HepG2 (cell line): Measurements from ENCODE around the gene SH2D3A. TPM values are rescaled to one million over a fixed set of nuclear protein-coding genes. Genes with fewer than 3 reads are reported as not detected.

Experiments
- EED ChIP-seq: sonication (generic); formaldehyde crosslinking; IDR thresholded peaks from 2 replicates; pipeline ENCODE4 v1.5.0; 2020; ENCODE audit warnings: mild to moderate bottlenecking, missing genetic modification reagents
- HOXA3 ChIP-seq: sonication (generic); formaldehyde crosslinking; IDR thresholded peaks from 2 replicates; pipeline ENCODE4 v1.5.0; 2020; ENCODE audit warnings: missing genetic modification reagents
- TAF15 ChIP-seq: fragments of 200-400 bp; formaldehyde crosslinking; IDR thresholded peaks from one replicate; pipeline ENCODE4 v1.6.1; 2018; ENCODE audit warnings: mild to moderate bottlenecking, low read depth, low read length; ENCODE audit not compliant: poor library complexity, severe bottlenecking
- ZNF614 ChIP-seq: IDR thresholded peaks from 2 replicates; pipeline ENCODE4 v1.6.1; 2018; ENCODE audit warnings: missing biosample characterization, missing genetic modification reagents, inconsistent platforms, borderline replicate concordance
- ZNF891 ChIP-seq: sonication (generic); formaldehyde crosslinking; IDR thresholded peaks from 2 replicates; pipeline ENCODE4 v1.5.0; 2020; ENCODE audit warnings: mild to moderate bottlenecking, missing genetic modification reagents
- ZSCAN22 ChIP-seq: sonication (generic); formaldehyde crosslinking; IDR thresholded peaks from 2 replicates; pipeline ENCODE4 v1.4.0; 2020; ENCODE audit warnings: mild to moderate bottlenecking, missing genetic modification reagents
- polyA plus RNA-seq, 8 experiments: library from polyadenylated mRNA; depleted of rRNA in 3 of 8; stranded (reverse) in 7 of 8; unstranded in 1 of 8; fragments of >200 nt; fragmentation: Illumina TruSeq in 4 of 8; extraction: Trizol in 4 of 8; gene quantifications; 2 replicates each; pipeline versions ENCODE4 v1.2.1 to v1.2.3, GENCODE V29; 2011 to 2016; ENCODE audit warnings: low read depth in 4 of 8, missing spikeins in 1 of 8, mixed read lengths in 1 of 8; ENCODE audit not compliant: insufficient read depth in 1 of 8
- total RNA-seq, 5 experiments: library from RNA; depleted of rRNA; stranded (reverse); fragments of >200 nt; fragmentation: Illumina TruSeq; extraction: Trizol; gene quantifications; 2 replicates each; pipeline ENCODE4 v1.2.3, GENCODE V29; 2016; ENCODE audit warnings: low read depth in 1 of 5
- TF ChIP-seq, protein P1 (sequence below): sonication (generic); formaldehyde crosslinking; IDR thresholded peaks from 2 replicates; pipeline ENCODE4 v1.4.0; 2020; ENCODE audit warnings: missing genetic modification reagents
- TF ChIP-seq, protein P2 (sequence below): sonication (generic); formaldehyde crosslinking; IDR thresholded peaks from 2 replicates; pipeline ENCODE4 v1.8.1; 2023; ENCODE audit warnings: mild to moderate bottlenecking, missing genetic modification reagents
- TF ChIP-seq, protein P3 (sequence below): sonication (generic); formaldehyde crosslinking; IDR thresholded peaks from 2 replicates; pipeline ENCODE4 v1.5.0; 2020; ENCODE audit warnings: mild to moderate bottlenecking, low read depth, missing genetic modification reagents, borderline replicate concordance
- TF ChIP-seq, protein P4 (sequence below): sonication (generic); formaldehyde crosslinking; IDR thresholded peaks from 2 replicates; pipeline ENCODE4 v1.5.1; 2020; ENCODE audit warnings: missing genetic modification reagents, mild to moderate bottlenecking, borderline replicate concordance
- TF ChIP-seq, protein P5 (sequence below): sonication (generic); formaldehyde crosslinking; IDR thresholded peaks from one replicate; pipeline ENCODE4 v1.5.1; 2020; ENCODE audit warnings: mild to moderate bottlenecking, missing genetic modification reagents; ENCODE audit errors: not compliant biosample characterization

Gene SH2D3A
- total and polyA plus RNA-seq, 2 of the 13 experiments (the other 11 are each of a cell fraction or from before 2014, with no cell fraction given): 1.0 to 2.2 TPM

DNA sequence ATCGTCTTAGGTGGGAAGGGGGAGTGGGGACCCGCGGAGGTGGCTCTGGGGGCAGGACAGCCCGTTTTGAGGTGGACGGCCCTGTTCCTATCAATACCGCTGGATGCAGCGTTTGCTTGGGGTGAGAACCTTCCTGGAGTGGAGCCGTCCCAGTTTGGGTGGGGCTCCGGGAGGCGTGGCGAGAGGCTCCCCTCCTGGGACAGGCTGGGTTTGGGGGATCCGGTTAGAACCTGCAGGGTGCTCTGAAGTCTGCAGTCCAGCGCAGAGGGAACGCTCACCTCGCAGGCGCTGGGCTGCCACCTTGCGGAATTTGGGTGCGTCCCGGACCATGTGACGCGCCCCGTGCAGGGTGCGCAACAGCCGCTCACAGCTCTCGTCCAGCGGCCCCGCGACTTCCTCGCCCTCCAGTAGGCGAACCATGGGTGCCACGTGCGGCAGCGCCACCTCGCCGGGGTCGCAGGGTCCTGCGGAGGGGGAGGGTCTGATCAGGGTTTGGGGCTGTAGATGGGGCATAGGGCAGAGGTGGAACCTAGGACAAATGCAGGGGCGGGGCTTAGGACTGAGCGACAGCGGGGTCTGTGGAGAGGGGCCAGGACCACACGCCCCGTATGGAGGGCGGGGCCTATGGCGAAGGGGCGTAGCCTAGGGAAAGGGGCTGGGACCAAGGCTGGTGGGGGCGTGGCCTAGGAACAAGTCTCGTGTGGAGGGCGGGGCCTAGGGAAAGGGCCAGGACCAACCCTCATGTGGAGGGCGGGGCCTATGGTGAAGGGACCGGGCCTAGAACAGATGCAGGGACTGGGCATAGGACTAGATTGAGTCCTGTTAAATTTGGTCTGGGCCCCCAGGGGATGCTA is 13.8 kb downstream of the SH2D3A start (continued):
- TF ChIP-seq TAF15 (no peak), HOXA3 (CRISPR knock-in tag) (peak; percentile 85), ZSCAN22 (no peak), ZNF891 (CRISPR knock-in tag) (peak; percentile 92), ZNF614 (CRISPR knock-in tag) (peak; percentile 87; the same call in 1 of the 2 replicates), EED (CRISPR knock-in tag) (no peak)
- TF ChIP-seq, protein P1, sequence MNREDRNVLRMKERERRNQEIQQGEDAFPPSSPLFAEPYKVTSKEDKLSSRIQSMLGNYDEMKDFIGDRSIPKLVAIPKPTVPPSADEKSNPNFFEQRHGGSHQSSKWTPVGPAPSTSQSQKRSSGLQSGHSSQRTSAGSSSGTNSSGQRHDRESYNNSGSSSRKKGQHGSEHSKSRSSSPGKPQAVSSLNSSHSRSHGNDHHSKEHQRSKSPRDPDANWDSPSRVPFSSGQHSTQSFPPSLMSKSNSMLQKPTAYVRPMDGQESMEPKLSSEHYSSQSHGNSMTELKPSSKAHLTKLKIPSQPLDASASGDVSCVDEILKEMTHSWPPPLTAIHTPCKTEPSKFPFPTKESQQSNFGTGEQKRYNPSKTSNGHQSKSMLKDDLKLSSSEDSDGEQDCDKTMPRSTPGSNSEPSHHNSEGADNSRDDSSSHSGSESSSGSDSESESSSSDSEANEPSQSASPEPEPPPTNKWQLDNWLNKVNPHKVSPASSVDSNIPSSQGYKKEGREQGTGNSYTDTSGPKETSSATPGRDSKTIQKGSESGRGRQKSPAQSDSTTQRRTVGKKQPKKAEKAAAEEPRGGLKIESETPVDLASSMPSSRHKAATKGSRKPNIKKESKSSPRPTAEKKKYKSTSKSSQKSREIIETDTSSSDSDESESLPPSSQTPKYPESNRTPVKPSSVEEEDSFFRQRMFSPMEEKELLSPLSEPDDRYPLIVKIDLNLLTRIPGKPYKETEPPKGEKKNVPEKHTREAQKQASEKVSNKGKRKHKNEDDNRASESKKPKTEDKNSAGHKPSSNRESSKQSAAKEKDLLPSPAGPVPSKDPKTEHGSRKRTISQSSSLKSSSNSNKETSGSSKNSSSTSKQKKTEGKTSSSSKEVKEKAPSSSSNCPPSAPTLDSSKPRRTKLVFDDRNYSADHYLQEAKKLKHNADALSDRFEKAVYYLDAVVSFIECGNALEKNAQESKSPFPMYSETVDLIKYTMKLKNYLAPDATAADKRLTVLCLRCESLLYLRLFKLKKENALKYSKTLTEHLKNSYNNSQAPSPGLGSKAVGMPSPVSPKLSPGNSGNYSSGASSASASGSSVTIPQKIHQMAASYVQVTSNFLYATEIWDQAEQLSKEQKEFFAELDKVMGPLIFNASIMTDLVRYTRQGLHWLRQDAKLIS (CRISPR knock-in tag): no peak
- TF ChIP-seq, protein P2, sequence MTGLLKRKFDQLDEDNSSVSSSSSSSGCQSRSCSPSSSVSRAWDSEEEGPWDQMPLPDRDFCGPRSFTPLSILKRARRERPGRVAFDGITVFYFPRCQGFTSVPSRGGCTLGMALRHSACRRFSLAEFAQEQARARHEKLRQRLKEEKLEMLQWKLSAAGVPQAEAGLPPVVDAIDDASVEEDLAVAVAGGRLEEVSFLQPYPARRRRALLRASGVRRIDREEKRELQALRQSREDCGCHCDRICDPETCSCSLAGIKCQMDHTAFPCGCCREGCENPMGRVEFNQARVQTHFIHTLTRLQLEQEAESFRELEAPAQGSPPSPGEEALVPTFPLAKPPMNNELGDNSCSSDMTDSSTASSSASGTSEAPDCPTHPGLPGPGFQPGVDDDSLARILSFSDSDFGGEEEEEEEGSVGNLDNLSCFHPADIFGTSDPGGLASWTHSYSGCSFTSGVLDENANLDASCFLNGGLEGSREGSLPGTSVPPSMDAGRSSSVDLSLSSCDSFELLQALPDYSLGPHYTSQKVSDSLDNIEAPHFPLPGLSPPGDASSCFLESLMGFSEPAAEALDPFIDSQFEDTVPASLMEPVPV (CRISPR knock-in tag): 0 out of 2 replicates have a peak, but pooled peaks have one; percentile 9
- TF ChIP-seq, protein P3, sequence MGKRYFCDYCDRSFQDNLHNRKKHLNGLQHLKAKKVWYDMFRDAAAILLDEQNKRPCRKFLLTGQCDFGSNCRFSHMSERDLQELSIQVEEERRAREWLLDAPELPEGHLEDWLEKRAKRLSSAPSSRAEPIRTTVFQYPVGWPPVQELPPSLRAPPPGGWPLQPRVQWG (CRISPR knock-in tag): no peak
- TF ChIP-seq, protein P4, sequence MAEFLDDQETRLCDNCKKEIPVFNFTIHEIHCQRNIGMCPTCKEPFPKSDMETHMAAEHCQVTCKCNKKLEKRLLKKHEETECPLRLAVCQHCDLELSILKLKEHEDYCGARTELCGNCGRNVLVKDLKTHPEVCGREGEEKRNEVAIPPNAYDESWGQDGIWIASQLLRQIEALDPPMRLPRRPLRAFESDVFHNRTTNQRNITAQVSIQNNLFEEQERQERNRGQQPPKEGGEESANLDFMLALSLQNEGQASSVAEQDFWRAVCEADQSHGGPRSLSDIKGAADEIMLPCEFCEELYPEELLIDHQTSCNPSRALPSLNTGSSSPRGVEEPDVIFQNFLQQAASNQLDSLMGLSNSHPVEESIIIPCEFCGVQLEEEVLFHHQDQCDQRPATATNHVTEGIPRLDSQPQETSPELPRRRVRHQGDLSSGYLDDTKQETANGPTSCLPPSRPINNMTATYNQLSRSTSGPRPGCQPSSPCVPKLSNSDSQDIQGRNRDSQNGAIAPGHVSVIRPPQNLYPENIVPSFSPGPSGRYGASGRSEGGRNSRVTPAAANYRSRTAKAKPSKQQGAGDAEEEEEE (CRISPR knock-in tag): no peak
- TF ChIP-seq, protein P5, sequence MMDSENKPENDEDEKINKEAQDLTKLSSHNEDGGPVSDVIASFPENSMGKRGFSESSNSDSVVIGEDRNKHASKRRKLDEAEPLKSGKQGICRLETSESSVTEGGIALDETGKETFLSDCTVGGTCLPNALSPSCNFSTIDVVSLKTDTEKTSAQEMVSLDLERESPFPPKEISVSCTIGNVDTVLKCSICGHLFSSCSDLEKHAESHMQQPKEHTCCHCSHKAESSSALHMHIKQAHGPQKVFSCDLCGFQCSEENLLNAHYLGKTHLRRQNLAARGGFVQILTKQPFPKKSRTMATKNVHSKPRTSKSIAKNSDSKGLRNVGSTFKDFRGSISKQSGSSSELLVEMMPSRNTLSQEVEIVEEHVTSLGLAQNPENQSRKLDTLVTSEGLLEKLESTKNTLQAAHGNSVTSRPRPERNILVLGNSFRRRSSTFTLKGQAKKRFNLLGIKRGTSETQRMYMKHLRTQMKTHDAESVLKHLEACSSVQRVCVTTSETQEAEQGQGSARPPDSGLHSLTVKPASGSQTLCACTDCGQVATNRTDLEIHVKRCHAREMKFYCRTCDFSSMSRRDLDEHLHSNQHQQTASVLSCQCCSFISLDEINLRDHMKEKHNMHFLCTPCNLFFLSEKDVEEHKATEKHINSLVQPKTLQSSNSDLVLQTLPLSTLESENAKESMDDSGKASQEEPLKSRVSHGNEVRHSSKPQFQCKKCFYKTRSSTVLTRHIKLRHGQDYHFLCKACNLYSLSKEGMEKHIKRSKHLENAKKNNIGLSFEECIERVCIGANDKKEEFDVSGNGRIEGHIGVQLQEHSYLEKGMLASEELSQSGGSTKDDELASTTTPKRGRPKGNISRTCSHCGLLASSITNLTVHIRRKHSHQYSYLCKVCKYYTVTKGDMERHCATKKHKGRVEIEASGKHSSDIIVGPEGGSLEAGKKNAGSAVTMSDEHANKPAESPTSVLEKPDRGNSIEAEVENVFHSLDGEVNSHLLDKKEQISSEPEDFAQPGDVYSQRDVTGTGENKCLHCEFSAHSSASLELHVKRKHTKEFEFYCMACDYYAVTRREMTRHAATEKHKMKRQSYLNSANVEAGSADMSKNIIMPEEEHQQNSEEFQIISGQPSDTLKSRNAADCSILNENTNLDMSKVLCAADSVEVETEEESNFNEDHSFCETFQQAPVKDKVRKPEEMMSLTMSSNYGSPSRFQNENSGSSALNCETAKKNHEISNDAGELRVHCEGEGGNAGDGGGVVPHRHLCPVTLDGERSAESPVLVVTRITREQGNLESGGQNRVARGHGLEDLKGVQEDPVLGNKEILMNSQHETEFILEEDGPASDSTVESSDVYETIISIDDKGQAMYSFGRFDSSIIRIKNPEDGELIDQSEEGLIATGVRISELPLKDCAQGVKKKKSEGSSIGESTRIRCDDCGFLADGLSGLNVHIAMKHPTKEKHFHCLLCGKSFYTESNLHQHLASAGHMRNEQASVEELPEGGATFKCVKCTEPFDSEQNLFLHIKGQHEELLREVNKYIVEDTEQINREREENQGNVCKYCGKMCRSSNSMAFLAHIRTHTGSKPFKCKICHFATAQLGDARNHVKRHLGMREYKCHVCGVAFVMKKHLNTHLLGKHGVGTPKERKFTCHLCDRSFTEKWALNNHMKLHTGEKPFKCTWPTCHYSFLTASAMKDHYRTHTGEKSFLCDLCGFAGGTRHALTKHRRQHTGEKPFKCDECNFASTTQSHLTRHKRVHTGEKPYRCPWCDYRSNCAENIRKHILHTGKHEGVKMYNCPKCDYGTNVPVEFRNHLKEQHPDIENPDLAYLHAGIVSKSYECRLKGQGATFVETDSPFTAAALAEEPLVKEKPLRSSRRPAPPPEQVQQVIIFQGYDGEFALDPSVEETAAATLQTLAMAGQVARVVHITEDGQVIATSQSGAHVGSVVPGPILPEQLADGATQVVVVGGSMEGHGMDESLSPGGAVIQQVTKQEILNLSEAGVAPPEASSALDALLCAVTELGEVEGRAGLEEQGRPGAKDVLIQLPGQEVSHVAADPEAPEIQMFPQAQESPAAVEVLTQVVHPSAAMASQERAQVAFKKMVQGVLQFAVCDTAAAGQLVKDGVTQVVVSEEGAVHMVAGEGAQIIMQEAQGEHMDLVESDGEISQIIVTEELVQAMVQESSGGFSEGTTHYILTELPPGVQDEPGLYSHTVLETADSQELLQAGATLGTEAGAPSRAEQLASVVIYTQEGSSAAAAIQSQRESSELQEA (CRISPR knock-in tag): peak; percentile 68
